ENCODE measurements around the gene CCDC88C. TPM values are rescaled to one million over a fixed set of nuclear protein-coding genes. Genes with fewer than 3 reads are reported as not detected.

CCDC88C gene
- polyA plus RNA-seq, 2 of the 4 experiments (the other 2 are of a cell fraction), result 2.9 to 3.7 TPM

GRCh38 chr14:91388551-91388975 is 29.1 kb downstream of the CCDC88C start:
- no peaks in the 10 kb centered on the region for H3K4me1 ChIP-seq
- H3K9me3 ChIP-seq, result no peaks in the 10 kb centered on the region
- 94% methylated on average over 13 of the region's 13 CpGs for WGBS (ENCODE audit: missing lambda C conversion rate)
- FAIRE-seq (no peak), ATAC-seq (no peak), DNase-seq (ENCODE audit: low read depth in 1 of 2, low spot score in 1 of 2) (no peak)
- ChIA-PET POLR2A (no interaction called here), CTCF (interaction anchor here (1.3 to 2.0 kb wide), 3 partner anchors 29 to 65 kb away, joined by 3 to 5 read pairs (median 4); partner anchors contain the start of gene CCDC88C)
- no peak overlapping the region for H3K27ac ChIP-seq
- TF ChIP-seq MAFK (IDR thresholded peaks at IDR 0.05; ENCODE audit: partially characterized antibody) (peak; percentile 19), POLR2AphosphoS2 (conservative IDR thresholded peaks at IDR 0.05; ENCODE audit: low read length) (no peak)
- no peak overlapping the region for H3K4me3 ChIP-seq
- no peak overlapping the region for H3K4me2 ChIP-seq

- no peak for TF ChIP-seq HOXA7 (CRISPR knock-in tag; IDR thresholded peaks at IDR 0.05)
- CTCF ChIA-PET, result interaction anchor here (1.3 to 2.0 kb wide), 3 partner anchors 30 to 64 kb away, joined by 3 to 5 read pairs (median 4); partner anchors contain the start of gene CCDC88C
- H3K4me1 ChIP-seq, result no peaks in the 10 kb centered on the region
- no peaks in the 10 kb centered on the region for H3K9me3 ChIP-seq
- no peak overlapping the region for H3K4me3 ChIP-seq
- FAIRE-seq (no peak), DNase-seq (ENCODE audit: low read depth in 1 of 2, low spot score in 1 of 2) (no peak), ATAC-seq (no peak)
- no peak overlapping the region for H3K27ac ChIP-seq
- no peak overlapping the region for H3K4me2 ChIP-seq
- WGBS (ENCODE audit: missing lambda C conversion rate), result 91% methylated on average over 10 of the region's 10 CpGs
- POLR2A ChIA-PET, result no interaction called here
Observed at GRCh38 chr14:91387951-91388381, 29.7 kb downstream of the CCDC88C start.

GRCh38 chr14:91387169-91387835 is 30.3 kb downstream of the CCDC88C start:
- ChIA-PET POLR2A (no interaction called here), CTCF (interaction anchor here (1.2 to 1.4 kb wide), 2 partner anchors 12 to 31 kb away, joined by 4 to 6 read pairs; partner anchors contain the start of gene CCDC88C)
- FAIRE-seq, result no peak
- WGBS (ENCODE audit: missing lambda C conversion rate), result 88% methylated on average over 19 of the region's 19 CpGs
- no peaks in the 10 kb centered on the region for H3K9me3 ChIP-seq
- H3K4me2 ChIP-seq, result no peak overlapping the region
- no peaks in the 10 kb centered on the region for H3K4me1 ChIP-seq
- H3K4me3 ChIP-seq, result no peak overlapping the region
- H3K27ac ChIP-seq, result no peak overlapping the region
- no peak for TF ChIP-seq GATA3 (IDR thresholded peaks at IDR 0.05; ENCODE audit: borderline replicate concordance)
- TF ChIP-seq CBX8 (IDR thresholded peaks at IDR 0.05), result no peak
- no peak for TF ChIP-seq KDM5A (IDR thresholded peaks at IDR 0.05)
- TF ChIP-seq POLR2AphosphoS2 (conservative IDR thresholded peaks at IDR 0.05; ENCODE audit: low read length), result no peak
- TF ChIP-seq EHF (CRISPR knock-in tag; IDR thresholded peaks at IDR 0.05), result no peak
- no peak for TF ChIP-seq CHD4 (IDR thresholded peaks at IDR 0.05; ENCODE audit: borderline replicate concordance)
- no peak for TF ChIP-seq FOSB (CRISPR knock-in tag; IDR thresholded peaks at IDR 0.05)
- TF ChIP-seq HOXA7 (CRISPR knock-in tag; IDR thresholded peaks at IDR 0.05), result no peak
- no peak for TF ChIP-seq ZNF302 (CRISPR knock-in tag; IDR thresholded peaks at IDR 0.05)
- TF ChIP-seq BHLHE40 (IDR thresholded peaks at IDR 0.05; ENCODE audit: low read depth, low read length), result no peak
- TF ChIP-seq ZC3H11A (IDR thresholded peaks at IDR 0.05), result no peak
- TF ChIP-seq ZFP36 (IDR thresholded peaks at IDR 0.05; ENCODE audit: borderline replicate concordance, partially characterized antibody), result no peak
- TF ChIP-seq MAFK (IDR thresholded peaks at IDR 0.05; ENCODE audit: partially characterized antibody), result no peak
- no peak for ATAC-seq
- no peak for DNase-seq (ENCODE audit: low read depth in 1 of 2, low spot score in 1 of 2)

GRCh38 chr14:91385697-91386096 is 31.9 kb downstream of the CCDC88C start:
- FAIRE-seq (no peak), DNase-seq (ENCODE audit: low read depth in 1 of 2, low spot score in 1 of 2) (no peak), ATAC-seq (no peak)
- TF ChIP-seq HOXB13 (CRISPR knock-in tag; IDR thresholded peaks at IDR 0.05; ENCODE audit: low read depth) (no peak), RFX5 (IDR thresholded peaks at IDR 0.05) (no peak), MAX (IDR thresholded peaks at IDR 0.05) (no peak), RARB (CRISPR knock-in tag; IDR thresholded peaks at IDR 0.05) (no peak), TFCP2L1 (CRISPR knock-in tag; IDR thresholded peaks at IDR 0.05) (no peak), EHF (CRISPR knock-in tag; IDR thresholded peaks at IDR 0.05) (no peak), EHMT2 (IDR thresholded peaks at IDR 0.05; ENCODE audit: low read depth) (no peak), CBX8 (IDR thresholded peaks at IDR 0.05) (no peak), POLR2A (IDR thresholded peaks at IDR 0.05; ENCODE audit: low read length) (no peak), JUN (IDR thresholded peaks at IDR 0.05) (no peak), KDM5A (IDR thresholded peaks at IDR 0.05) (no peak), E2F6 (IDR thresholded peaks at IDR 0.05; ENCODE audit: borderline replicate concordance, low read depth) (no peak), BCL3 (IDR thresholded peaks at IDR 0.05) (no peak)
- H3K4me2 ChIP-seq, result no peak overlapping the region
- ChIA-PET POLR2A (no interaction called here), CTCF (no interaction called here)
- no peak overlapping the region for H3K4me3 ChIP-seq
- no peaks in the 10 kb centered on the region for H3K4me1 ChIP-seq
- no peak overlapping the region for H3K27ac ChIP-seq
- no peaks in the 10 kb centered on the region for H3K9me3 ChIP-seq

Data from A549 (cell line).